ENCODE results near the gene RPS15. TPM values are rescaled to one million over a fixed set of nuclear protein-coding genes. Genes with fewer than 3 reads are reported as not detected.

The RPS15 gene
- total RNA-seq, 1 donor from 2014 or later: 603 TPM

DNA sequence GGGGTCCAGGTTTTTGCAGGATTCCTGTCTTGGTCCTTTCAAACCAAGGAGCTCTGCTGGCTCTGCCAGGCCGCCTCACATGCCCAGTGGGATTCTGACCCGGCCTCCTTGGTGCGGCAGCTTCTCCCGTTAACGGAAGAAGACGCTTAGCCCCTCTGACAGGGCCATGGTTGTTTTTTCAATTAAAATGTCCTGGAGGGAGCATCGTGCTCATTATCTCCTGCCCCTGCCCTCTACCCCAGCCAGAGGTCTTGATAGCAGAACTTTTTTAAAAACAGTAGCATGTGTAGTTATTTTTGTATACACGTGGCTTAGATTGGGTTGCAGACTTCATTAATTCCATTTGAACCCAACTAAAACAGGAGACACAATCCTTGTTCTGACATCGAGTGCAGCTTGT is 11.5 kb upstream of the RPS15 start:
- TF ChIP-seq, protein P1, sequence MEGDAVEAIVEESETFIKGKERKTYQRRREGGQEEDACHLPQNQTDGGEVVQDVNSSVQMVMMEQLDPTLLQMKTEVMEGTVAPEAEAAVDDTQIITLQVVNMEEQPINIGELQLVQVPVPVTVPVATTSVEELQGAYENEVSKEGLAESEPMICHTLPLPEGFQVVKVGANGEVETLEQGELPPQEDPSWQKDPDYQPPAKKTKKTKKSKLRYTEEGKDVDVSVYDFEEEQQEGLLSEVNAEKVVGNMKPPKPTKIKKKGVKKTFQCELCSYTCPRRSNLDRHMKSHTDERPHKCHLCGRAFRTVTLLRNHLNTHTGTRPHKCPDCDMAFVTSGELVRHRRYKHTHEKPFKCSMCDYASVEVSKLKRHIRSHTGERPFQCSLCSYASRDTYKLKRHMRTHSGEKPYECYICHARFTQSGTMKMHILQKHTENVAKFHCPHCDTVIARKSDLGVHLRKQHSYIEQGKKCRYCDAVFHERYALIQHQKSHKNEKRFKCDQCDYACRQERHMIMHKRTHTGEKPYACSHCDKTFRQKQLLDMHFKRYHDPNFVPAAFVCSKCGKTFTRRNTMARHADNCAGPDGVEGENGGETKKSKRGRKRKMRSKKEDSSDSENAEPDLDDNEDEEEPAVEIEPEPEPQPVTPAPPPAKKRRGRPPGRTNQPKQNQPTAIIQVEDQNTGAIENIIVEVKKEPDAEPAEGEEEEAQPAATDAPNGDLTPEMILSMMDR (IDR thresholded peaks at IDR 0.05; ENCODE audit: partially characterized antibody, unreplicated experiment): no peak
- no peak for DNase-seq
- Mint-ChIP-seq H3K27me3 (ENCODE audit: unreplicated experiment) (peaks cover 7% of the 10 kb centered on the region), H3K4me3 (ENCODE audit: unreplicated experiment) (no peak overlapping the region), H3K9me3 (ENCODE audit: unreplicated experiment) (peaks cover 3% of the 10 kb centered on the region), H3K36me3 (ENCODE audit: unreplicated experiment) (peaks cover 3% of the 10 kb centered on the region), H3K4me1 (ENCODE audit: low read depth, unreplicated experiment) (peaks cover 30% of the 10 kb centered on the region), H3K27ac (ENCODE audit: unreplicated experiment) (no peak overlapping the region)

DNA sequence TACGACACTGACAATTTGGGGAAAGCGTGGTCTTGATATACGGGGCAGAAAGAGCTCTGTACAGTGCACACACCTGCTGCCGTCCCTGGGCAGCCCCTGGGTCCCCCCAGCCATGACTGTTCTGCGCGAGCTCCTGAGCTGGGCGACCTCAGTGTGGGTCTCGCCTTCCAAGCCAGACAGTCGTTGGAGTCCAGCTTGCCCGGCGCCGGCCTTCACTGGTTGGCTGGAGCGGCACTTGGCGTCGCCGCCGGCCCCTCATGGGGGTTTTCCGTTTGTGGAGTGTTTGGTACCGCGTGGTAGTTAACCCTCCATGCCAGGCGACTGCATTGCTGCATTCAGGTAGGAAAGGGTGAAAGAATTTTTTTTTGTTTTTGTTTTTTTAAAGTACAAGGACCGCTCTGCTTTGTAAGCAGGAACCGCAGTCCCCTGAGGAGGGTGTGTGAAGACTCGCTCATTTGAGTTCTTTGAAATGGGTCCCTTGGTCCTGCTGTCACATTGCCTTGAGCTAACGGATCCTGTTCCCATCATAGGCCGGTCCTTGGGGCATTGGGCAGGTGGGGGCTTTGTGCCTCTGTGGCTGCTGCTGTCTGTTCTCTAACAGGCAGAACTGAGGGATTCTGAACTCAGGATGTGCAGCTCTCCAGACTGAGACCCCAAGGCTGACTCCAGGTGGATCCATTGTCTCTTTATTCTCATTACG is 10.8 kb upstream of the RPS15 start:
- H3K4me1 Mint-ChIP-seq (ENCODE audit: low read depth, unreplicated experiment): peaks cover 30% of the 10 kb centered on the region
- H3K36me3 Mint-ChIP-seq (ENCODE audit: unreplicated experiment): peaks cover 3% of the 10 kb centered on the region
- peaks cover 3% of the 10 kb centered on the region for H3K9me3 Mint-ChIP-seq (ENCODE audit: unreplicated experiment)

DNA sequence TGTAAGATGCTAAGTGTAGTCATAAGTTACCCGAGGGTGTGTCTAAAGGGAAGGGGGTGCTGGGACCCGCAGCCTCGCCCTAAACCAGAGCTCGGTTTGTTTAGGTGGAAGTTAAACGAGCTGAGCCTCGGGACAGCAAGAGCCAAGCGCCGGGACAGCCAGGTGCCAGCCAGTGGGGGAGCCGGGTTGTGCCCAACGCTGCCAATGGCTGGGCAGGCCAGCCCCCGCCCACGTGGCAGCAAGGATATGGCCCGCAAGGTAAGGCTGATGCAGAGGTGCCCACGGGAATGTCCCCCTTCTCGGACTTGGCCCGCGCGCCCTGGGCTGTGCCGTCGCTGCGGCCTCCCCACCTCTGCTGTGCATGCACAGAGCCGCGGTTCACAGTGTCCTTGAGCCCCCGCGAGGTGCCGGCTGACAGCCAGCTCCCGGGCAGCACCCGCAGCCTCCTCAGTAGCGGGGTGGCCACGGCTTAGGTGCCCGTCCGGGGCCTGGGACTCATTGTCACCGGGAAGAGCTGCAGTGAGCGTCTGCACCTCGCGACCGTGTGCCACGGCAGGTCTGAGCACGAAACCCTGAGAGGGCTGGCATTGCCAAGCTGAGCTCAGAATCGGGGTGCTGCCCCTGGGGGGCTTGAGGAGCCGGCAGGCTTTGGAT is 9.3 kb upstream of the RPS15 start:
- Mint-ChIP-seq H3K27me3 (ENCODE audit: unreplicated experiment) (peaks cover 3% of the 10 kb centered on the region), H3K27ac (ENCODE audit: unreplicated experiment) (no peak overlapping the region), H3K9me3 (ENCODE audit: unreplicated experiment) (no peaks in the 10 kb centered on the region)

More for the DNA sequence above, 10.8 kb upstream of the RPS15 start:
- TF ChIP-seq, protein P1 (IDR thresholded peaks at IDR 0.05; ENCODE audit: partially characterized antibody, unreplicated experiment): no peak
- Mint-ChIP-seq H3K4me3 (ENCODE audit: unreplicated experiment) (no peak overlapping the region), H3K27me3 (ENCODE audit: unreplicated experiment) (peaks cover 6% of the 10 kb centered on the region), H3K27ac (ENCODE audit: unreplicated experiment) (peak overlapping the region; percentile 38)
- no peak for DNase-seq

DNA sequence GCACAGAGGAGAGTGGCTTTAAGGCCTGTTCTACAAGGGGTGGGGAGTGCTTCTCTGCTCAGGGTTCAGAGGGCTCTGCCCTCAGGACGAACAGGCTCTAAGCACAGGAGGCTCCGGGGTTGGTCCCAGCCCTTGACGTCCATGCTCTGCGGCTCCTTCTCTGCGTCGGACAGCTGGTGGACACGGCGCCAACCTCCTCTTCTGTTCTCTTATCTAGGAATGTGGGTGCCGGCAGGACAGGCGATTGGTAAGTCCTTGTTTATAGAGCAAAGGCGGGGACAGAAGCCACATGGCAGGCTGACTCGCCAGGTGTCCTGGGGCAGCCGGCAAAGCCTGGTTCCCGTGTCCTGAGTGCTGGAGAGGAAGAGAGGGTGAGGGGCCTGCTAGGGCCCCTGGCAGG is 8.4 kb upstream of the RPS15 start:
- DNase-seq: no peak
- no peaks in the 10 kb centered on the region for H3K9me3 Mint-ChIP-seq (ENCODE audit: unreplicated experiment)
- H3K4me3 Mint-ChIP-seq (ENCODE audit: unreplicated experiment): no peak overlapping the region
- H3K27ac Mint-ChIP-seq (ENCODE audit: unreplicated experiment): peak overlapping the region; percentile 59
- H3K4me1 Mint-ChIP-seq (ENCODE audit: low read depth, unreplicated experiment): peaks cover 23% of the 10 kb centered on the region
- no peaks in the 10 kb centered on the region for H3K36me3 Mint-ChIP-seq (ENCODE audit: unreplicated experiment)
- TF ChIP-seq, protein P1 (IDR thresholded peaks at IDR 0.05; ENCODE audit: partially characterized antibody, unreplicated experiment): no peak
- H3K27me3 Mint-ChIP-seq (ENCODE audit: unreplicated experiment): peaks cover 3% of the 10 kb centered on the region

More for the DNA sequence above, 9.3 kb upstream of the RPS15 start:
- Mint-ChIP-seq H3K4me3 (ENCODE audit: unreplicated experiment) (no peak overlapping the region), H3K4me1 (ENCODE audit: low read depth, unreplicated experiment) (peaks cover 25% of the 10 kb centered on the region), H3K36me3 (ENCODE audit: unreplicated experiment) (no peaks in the 10 kb centered on the region)
- TF ChIP-seq, protein P1 (IDR thresholded peaks at IDR 0.05; ENCODE audit: partially characterized antibody, unreplicated experiment): no peak
- DNase-seq: no peak

DNA sequence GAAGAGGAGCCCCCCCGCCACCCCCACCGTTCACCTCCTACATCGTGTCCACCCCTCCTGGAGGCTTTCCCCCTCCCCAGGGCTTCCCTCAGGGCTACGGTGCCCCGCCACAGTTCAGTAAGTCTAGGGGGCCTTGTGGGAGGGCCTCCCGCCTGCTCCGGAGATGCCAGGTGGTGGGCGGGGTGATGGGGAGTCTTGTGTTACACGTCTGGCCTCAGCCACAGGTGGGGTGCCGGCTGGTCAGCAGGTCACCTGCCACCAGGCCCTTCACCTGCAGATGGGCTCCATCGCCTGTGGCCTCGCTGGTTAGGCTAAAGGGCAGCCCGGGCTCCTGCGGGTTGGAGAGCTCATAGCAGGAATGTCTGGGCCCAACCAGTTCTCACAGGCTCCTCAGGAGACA is 8.0 kb upstream of the RPS15 start:
- Mint-ChIP-seq H3K27me3 (ENCODE audit: unreplicated experiment) (peaks cover 3% of the 10 kb centered on the region), H3K27ac (ENCODE audit: unreplicated experiment) (no peak overlapping the region), H3K9me3 (ENCODE audit: unreplicated experiment) (no peaks in the 10 kb centered on the region), H3K4me3 (ENCODE audit: unreplicated experiment) (no peak overlapping the region), H3K36me3 (ENCODE audit: unreplicated experiment) (no peaks in the 10 kb centered on the region), H3K4me1 (ENCODE audit: low read depth, unreplicated experiment) (peaks cover 19% of the 10 kb centered on the region)
- DNase-seq: no peak
- TF ChIP-seq, protein P1 (IDR thresholded peaks at IDR 0.05; ENCODE audit: partially characterized antibody, unreplicated experiment): no peak

Measured in glutamatergic neuron (in vitro differentiated cells).